Astrocyte of the cerebellum (primary cell): Measurements from ENCODE around the gene MTA3.
"Not testable (repeated sequence)": the region's sequence is repeated elsewhere in the genome, so short reads cannot be mapped to it uniquely, and the experiment has no call there.

ENCODE experiments used
- DNase-seq: peaks from one replicate; pipeline ENCODE4 v3.0.0-alpha.2; 2011; ENCODE audit warnings: low read depth
- H3K4me3 ChIP-seq: 2 replicates; pipeline ENCODE4 v1.5.1; 2011; ENCODE audit warnings: mild to moderate bottlenecking, low read depth, low read length, moderate library complexity
- CTCF ChIP-seq: IDR thresholded peaks from 2 replicates; pipeline ENCODE4 v1.5.1; 2012; ENCODE audit warnings: low read length, low read depth, moderate library complexity, mild to moderate bottlenecking; ENCODE audit errors: missing control alignments
- in situ Hi-C: cut with HindIII; loops from 2 replicates; pipeline ENCODE4 v1.10.0; 2017; ENCODE audit warnings: low sequenced_read_pairs

MTA3 gene

GRCh38 chr2:42638080-42638784 lies 69.8 kb downstream of the MTA3 start:
- H3K4me3 ChIP-seq, result no peak overlapping the region
- in situ Hi-C loops, result no loop called here
- no peak for DNase-seq
- TF ChIP-seq CTCF, result no peak

GRCh38 chr2:42639340-42640077 lies 71.1 kb downstream of the MTA3 start:
- in situ Hi-C loops, result no loop called here
- no peak for DNase-seq
- no peak overlapping the region for H3K4me3 ChIP-seq
- no peak for TF ChIP-seq CTCF

- in situ Hi-C loops, result no loop called here
- no peak overlapping the region for H3K4me3 ChIP-seq
- no peak for TF ChIP-seq CTCF
- no peak for DNase-seq
Measured at GRCh38 chr2:42640261-42640660, 71.8 kb downstream of the MTA3 start.

GRCh38 chr2:42642371-42642770 lies 73.9 kb downstream of the MTA3 start:
- DNase-seq, H3K4me3 ChIP-seq, in situ Hi-C loops: not testable (repeated sequence)

- in situ Hi-C loops, result no loop called here
- H3K4me3 ChIP-seq, result no peak overlapping the region
- DNase-seq, result no peak
- TF ChIP-seq CTCF, result no peak
Measured at GRCh38 chr2:42645551-42645950, 77.1 kb downstream of the MTA3 start.

- H3K4me3 ChIP-seq, result no peak overlapping the region
- DNase-seq, result no peak
- in situ Hi-C loops, result no loop called here
- TF ChIP-seq CTCF, result no peak
Measured at GRCh38 chr2:42648796-42649195, 80.4 kb downstream of the MTA3 start.

GRCh38 chr2:42651057-42651456 lies 82.6 kb downstream of the MTA3 start:
- in situ Hi-C loops, result no loop called here
- TF ChIP-seq CTCF, result no peak
- DNase-seq, result no peak
- H3K4me3 ChIP-seq, result no peak overlapping the region
